H1 (cell line): Measurements from ENCODE around the gene RBM6. TPM values are rescaled to one million over a fixed set of nuclear protein-coding genes. Genes with fewer than 3 reads are reported as not detected.

Experiments used
- CTCF ChIA-PET: fragments of 300-600 bp; sonication (Branson Sonifier 250); formaldehyde crosslinking; loops from one replicate; lab custom pipeline; 2021; ENCODE audit not compliant: partially characterized antibody; lab: Charles Lee
- POLR2A ChIA-PET: fragments of 300-600 bp; sonication (Branson Sonifier 250); formaldehyde crosslinking; loops from one replicate; lab custom pipeline; 2021; ENCODE audit warnings: inconsistent platforms; ENCODE audit not compliant: partially characterized antibody; lab: Charles Lee
- DNase-seq, 2 experiments: peaks; one replicate each; pipeline versions ENCODE4 v3.0.0 to v3.0.0-alpha.2; 2010 to 2022; ENCODE audit warnings: low spot score in 2 of 2, low read depth in 1 of 2, mixed read lengths in 1 of 2
- FAIRE-seq: peaks from 2 replicates; lab custom pipeline; 2011; peaks lifted over from hg19 to GRCh38; lab: Jason Lieb, UNC
- H2AFZ ChIP-seq: 2 replicates; pipeline ENCODE4 v1.8.1; 2012; ENCODE audit warnings: low read length, inconsistent platforms
- H2AK5ac ChIP-seq: 2 replicates; pipeline ENCODE4 v1.6.1; 2013; ENCODE audit warnings: low read depth, low read length
- H2BK120ac ChIP-seq: replicated peaks from 2 replicates; pipeline ENCODE3; 2013; ENCODE audit warnings: low read depth, low read length, inconsistent platforms
- H2BK12ac ChIP-seq: 2 replicates; pipeline ENCODE4 v1.6.1; 2013; ENCODE audit warnings: low read depth, low read length
- H2BK15ac ChIP-seq: 2 replicates; pipeline ENCODE4 v1.6.1; 2013; ENCODE audit warnings: low read length
- H2BK20ac ChIP-seq: 2 replicates; pipeline ENCODE4 v1.6.1; 2013; ENCODE audit warnings: low read length
- H2BK5ac ChIP-seq: 2 replicates; pipeline ENCODE4 v1.6.1; 2013; ENCODE audit warnings: low read depth, low read length
- H3K14ac ChIP-seq: 2 replicates; pipeline ENCODE4 v1.6.1; 2013; ENCODE audit warnings: inconsistent platforms; ENCODE audit not compliant: insufficient read length
- H3K18ac ChIP-seq: 2 replicates; pipeline ENCODE4 v1.6.1; 2013; ENCODE audit warnings: low read length; ENCODE audit errors: extremely low read depth
- H3K23ac ChIP-seq: 2 replicates; pipeline ENCODE4 v1.6.1; 2013; ENCODE audit warnings: inconsistent platforms; ENCODE audit not compliant: insufficient read length
- H3K23me2 ChIP-seq: 2 replicates; pipeline ENCODE4 v1.6.1; 2013; ENCODE audit warnings: low read depth, low read length
- H3K27ac ChIP-seq: 2 replicates; pipeline ENCODE4 v1.6.1; 2011; ENCODE audit warnings: low read depth, low read length, inconsistent platforms
- H3K27me3 ChIP-seq, 4 experiments: replicated peaks in 1 of 4; 1 replicate in 1 of 4; 2 replicates in 3 of 4; pipeline versions ENCODE4 v1.6.1 to v1.8.1; 2011 to 2013; ENCODE audit warnings: low read length in 3 of 4, mild to moderate bottlenecking in 3 of 4, inconsistent platforms in 2 of 4, mixed read lengths in 2 of 4, moderate library complexity in 1 of 4; ENCODE audit not compliant: control insufficient read depth in 3 of 4, insufficient read depth in 3 of 4; ENCODE audit errors: extremely low read depth in 1 of 4
- H3K36me3 ChIP-seq, 4 experiments: 2 replicates each; pipeline versions ENCODE4 v1.6.1 to v1.8.1; 2011 to 2013; ENCODE audit warnings: mild to moderate bottlenecking in 4 of 4, low read length in 3 of 4, moderate library complexity in 2 of 4, control low read depth in 1 of 4, inconsistent platforms in 1 of 4; ENCODE audit not compliant: insufficient read depth in 4 of 4, control insufficient read depth in 2 of 4
- H3K4ac ChIP-seq: replicated peaks from 2 replicates; pipeline ENCODE3; 2013; ENCODE audit warnings: low read length, low read depth, mixed read lengths, inconsistent platforms; ENCODE audit not compliant: insufficient read length
- H3K4me1 ChIP-seq, 4 experiments: replicated peaks in 1 of 4; 1 replicate in 1 of 4; 2 replicates in 3 of 4; pipeline versions ENCODE4 v1.6.1 to v1.8.1; 2011 to 2013; ENCODE audit warnings: low read length in 3 of 4, inconsistent platforms in 2 of 4, mixed read lengths in 1 of 4; ENCODE audit not compliant: insufficient read depth in 4 of 4, control insufficient read depth in 3 of 4
- H3K4me2 ChIP-seq, 2 experiments: 2 replicates each; pipeline versions ENCODE4 v1.6.1 to v1.8.1; 2011 to 2013; ENCODE audit warnings: low read depth in 2 of 2, low read length in 2 of 2, control low read depth in 1 of 2, inconsistent platforms in 1 of 2, mild to moderate bottlenecking in 1 of 2; ENCODE audit not compliant: insufficient read depth in 1 of 2
- H3K4me3 ChIP-seq, 4 experiments: fragments of 200-600, 300-600 bp in 1 of 4; sonication (generic), shearing (Covaris generic), sonication (Bioruptor Twin) in 1 of 4; 2 replicates each; pipeline versions ENCODE4 v1.5.1 to v1.8.1; 2011 to 2016; ENCODE audit warnings: low read length in 4 of 4, low read depth in 3 of 4, control low read depth in 2 of 4, inconsistent platforms in 2 of 4, mild to moderate bottlenecking in 2 of 4, mixed read lengths in 1 of 4, moderate library complexity in 1 of 4; ENCODE audit not compliant: insufficient read depth in 2 of 4; ENCODE audit errors: extremely low read depth in 1 of 4
- H3K56ac ChIP-seq: replicated peaks from 2 replicates; pipeline ENCODE3; 2013; ENCODE audit warnings: low read depth, mild to moderate bottlenecking, mixed read lengths, low read length, inconsistent platforms; ENCODE audit not compliant: insufficient read length
- H3K79me1 ChIP-seq: 2 replicates; pipeline ENCODE4 v1.6.1; 2013; ENCODE audit warnings: low read depth, low read length, control low read depth
- H3K79me2 ChIP-seq, 2 experiments: 2 replicates each; pipeline versions ENCODE4 v1.6.1 to v1.8.1; 2012 to 2013; ENCODE audit warnings: low read length in 2 of 2, mild to moderate bottlenecking in 2 of 2, inconsistent platforms in 1 of 2; ENCODE audit not compliant: insufficient read depth in 2 of 2, control insufficient read depth in 1 of 2
- H3K9ac ChIP-seq, 4 experiments: replicated peaks in 1 of 4; 1 replicate in 1 of 4; 2 replicates in 3 of 4; pipeline versions ENCODE4 v1.6.1 to v1.8.1; 2011 to 2013; ENCODE audit warnings: low read depth in 3 of 4, low read length in 3 of 4, control low read depth in 2 of 4, mild to moderate bottlenecking in 2 of 4, moderate library complexity in 2 of 4, inconsistent platforms in 1 of 4; ENCODE audit errors: extremely low read depth in 1 of 4
- H3K9me3 ChIP-seq, 2 experiments: 2 replicates each; pipeline versions ENCODE4 v1.6.1 to v1.8.1; 2012 to 2013; ENCODE audit warnings: mild to moderate bottlenecking in 2 of 2, moderate library complexity in 2 of 2, control low read depth in 1 of 2, inconsistent platforms in 1 of 2, low read depth in 1 of 2, low read length in 1 of 2, mixed read lengths in 1 of 2; ENCODE audit not compliant: insufficient read depth in 2 of 2
- H4K20me1 ChIP-seq, 2 experiments: replicated peaks in 1 of 2; 2 replicates each; pipeline versions ENCODE3 to v1.8.1; 2011 to 2013; ENCODE audit warnings: inconsistent platforms in 2 of 2, low read length in 2 of 2, mild to moderate bottlenecking in 1 of 2; ENCODE audit not compliant: insufficient read depth in 2 of 2, control insufficient read depth in 1 of 2
- H4K5ac ChIP-seq: 2 replicates; pipeline ENCODE4 v1.6.1; 2013; ENCODE audit warnings: low read length, low read depth, mixed read lengths, inconsistent platforms; ENCODE audit not compliant: insufficient read length
- H4K8ac ChIP-seq: 2 replicates; pipeline ENCODE4 v1.8.0; 2013; ENCODE audit warnings: mild to moderate bottlenecking, moderate library complexity, low read length, inconsistent platforms; ENCODE audit not compliant: insufficient read depth; ENCODE audit errors: extremely low read depth
- H4K91ac ChIP-seq: replicated peaks from 2 replicates; pipeline ENCODE3; 2013; ENCODE audit warnings: low read length, mixed read lengths, inconsistent platforms; ENCODE audit not compliant: insufficient read length
- CHD1 ChIP-seq: IDR thresholded peaks from 2 replicates; pipeline ENCODE4 v1.6.1; 2012; ENCODE audit warnings: low read depth, low read length, improper control_type of control experiment
- FOSL1 ChIP-seq: IDR thresholded peaks from 2 replicates; pipeline ENCODE4 v1.6.1; 2011; ENCODE audit warnings: mild to moderate bottlenecking, low read depth, low read length, moderate library complexity; ENCODE audit not compliant: insufficient read depth
- HDAC6 ChIP-seq: IDR thresholded peaks from one replicate; pipeline ENCODE4 v1.7.1; 2012; ENCODE audit warnings: low read depth, mild to moderate bottlenecking, inconsistent platforms, low read length, moderate library complexity
- RBBP5 ChIP-seq: IDR thresholded peaks from 2 replicates; pipeline ENCODE4 v1.7.1; 2012; ENCODE audit warnings: low read depth, mild to moderate bottlenecking, inconsistent platforms, low read length, moderate library complexity, borderline replicate concordance
- RNF2 ChIP-seq: fragments of 200-900, 300-1000 bp; sonication (generic); IDR thresholded peaks from 2 replicates; pipeline ENCODE4 v1.7.1; 2016; ENCODE audit warnings: borderline replicate concordance, low read depth, mild to moderate bottlenecking, antibody characterized with exemption, low read length; ENCODE audit not compliant: poor library complexity, severe bottlenecking; ENCODE audit errors: missing control alignments
- SIN3A ChIP-seq, 2 experiments: IDR thresholded peaks in 1 of 2; conservative IDR thresholded peaks in 1 of 2; 2 replicates each; pipeline ENCODE4 v1.6.1; 2011 to 2012; ENCODE audit warnings: low read length in 2 of 2, improper control_type of control experiment in 1 of 2, low read depth in 1 of 2, mild to moderate bottlenecking in 1 of 2
- SP1 ChIP-seq: IDR thresholded peaks from 2 replicates; pipeline ENCODE4 v1.6.1; 2011; ENCODE audit warnings: low read depth, low read length
- TAF7 ChIP-seq: optimal IDR thresholded peaks from 2 replicates; pipeline ENCODE3; 2011; ENCODE audit warnings: low read depth, mild to moderate bottlenecking, inconsistent platforms, low read length, moderate library complexity, borderline replicate concordance
- ZNF274 ChIP-seq: IDR thresholded peaks from 2 replicates; pipeline ENCODE4 v1.7.0; 2012; ENCODE audit warnings: low read length, borderline replicate concordance; ENCODE audit errors: extremely low read depth
- WGBS, 2 experiments: shearing (Covaris generic) in 1 of 2; methylation state at CpG; one replicate each; pipeline versions ENCODE4 v1.1.6 to v1.1.7; 2013 to 2015; ENCODE audit warnings: low lambda C conversion rate in 2 of 2, mixed read lengths in 2 of 2, inconsistent platforms in 1 of 2, low coverage in 1 of 2, missing lambda C conversion rate in 1 of 2; ENCODE audit not compliant: insufficient replicate concordance in 2 of 2, insufficient coverage in 1 of 2, insufficient read length in 1 of 2; ENCODE audit errors: extremely low coverage in 1 of 2, missing lambda C conversion rate in 1 of 2; 5-methylcytosine and 5-hydroxymethylcytosine counted together
- polyA plus RNA-seq, 7 experiments: library from polyadenylated mRNA; depleted of rRNA in 3 of 7; stranded (reverse) in 5 of 7; unstranded in 2 of 7; fragments of >200 nt in 5 of 7; fragments of 200-250 nt in 2 of 7; gene quantifications; 1 replicate in 5 of 7; 2 replicates in 1 of 7; 4 replicates in 1 of 7; pipeline versions ENCODE4 v1.2.1 to v1.2.3, GENCODE V29; 2011 to 2013; ENCODE audit warnings: missing spikeins in 2 of 7, mixed read lengths in 2 of 7
- total RNA-seq: library from RNA; stranded (reverse); fragmentation: NEBNext Ultra II Directional; extraction: Animal tissue kit (Norgen Biotek cat#: 25700); gene quantifications from 2 replicates; pipeline ENCODE4 v1.2.1, GENCODE V29; 2021

Gene RBM6
- total and polyA plus RNA-seq, 2 of the 8 experiments (the other 6 are each of a cell fraction or from before 2014, with no cell fraction given) = 30.6 to 80.1 TPM

- H3K9ac ChIP-seq = no peak overlapping the region
- H2BK15ac ChIP-seq = no peak overlapping the region
- no peak overlapping the region for H2BK12ac ChIP-seq
- no peak for TF ChIP-seq HDAC6
- TF ChIP-seq SIN3A (conservative IDR thresholded peaks at IDR 0.05 in 1 of 2, IDR thresholded peaks at IDR 0.05 in 1 of 2; ENCODE audit: low read depth in 1 of 2, low read length in 2 of 2) = no peak
- no peak for TF ChIP-seq ZNF274
- TF ChIP-seq FOSL1 = no peak
- no peak for TF ChIP-seq SP1
- no peak for TF ChIP-seq TAF7
- TF ChIP-seq RBBP5 = no peak
- no peak for TF ChIP-seq RNF2
- TF ChIP-seq CHD1 = no peak
- no peak overlapping the region for H3K4ac ChIP-seq
- peaks cover 0 to 6% (median 3%) of the 10 kb centered on the region in 4 experiments; a peak in 4 of 8 replicates for H3K36me3 ChIP-seq
- H2BK120ac ChIP-seq = no peak overlapping the region
- H3K79me2 ChIP-seq = peaks cover 0 to 2% of the 10 kb centered on the region in 2 experiments; a peak in 1 of 4 replicates
- no peaks in the 10 kb centered on the region for H3K9me3 ChIP-seq
- FAIRE-seq (peak; percentile 19), DNase-seq (no peak)
- no peak overlapping the region for H3K27ac ChIP-seq
- H4K8ac ChIP-seq = no peak overlapping the region
- WGBS, 2 experiments = 92% methylated on average over 3 of the region's 3 CpGs; no CpG with 5 or more reads in 1 of the 2 experiments
- H4K5ac ChIP-seq = no peak overlapping the region
- no peaks in the 10 kb centered on the region for H3K27me3 ChIP-seq
- no peak overlapping the region for H2BK5ac ChIP-seq
- ChIA-PET POLR2A (no interaction called here), CTCF (interaction anchor here (1.2 kb wide), 1 partner anchor 93 kb away, joined by 3 read pairs; no protein-coding TSS in a partner anchor)
- H3K23me2 ChIP-seq = no peaks in the 10 kb centered on the region
- H3K14ac ChIP-seq = no peak overlapping the region
- H3K79me1 ChIP-seq = peaks cover 4% of the 10 kb centered on the region; the same call in 1 of the 2 replicates
- H3K56ac ChIP-seq = no peak overlapping the region
- H3K4me1 ChIP-seq = peaks cover 0 to 6% (median 4%) of the 10 kb centered on the region in 4 experiments; a peak in 3 of 7 replicates
- H2AFZ ChIP-seq = no peak overlapping the region
- H3K4me3 ChIP-seq = no peak overlapping the region
- peaks cover 2% of the 10 kb centered on the region in 2 experiments for H4K20me1 ChIP-seq
- H3K4me2 ChIP-seq = no peak overlapping the region
- H2BK20ac ChIP-seq = no peak overlapping the region
- no peak overlapping the region for H2AK5ac ChIP-seq
- H4K91ac ChIP-seq = no peak overlapping the region
- H3K23ac ChIP-seq = no peak overlapping the region
- no peak overlapping the region for H3K18ac ChIP-seq
Measured at GRCh38 chr3:50003216-50003615, 63.3 kb downstream of the RBM6 start.
